ENCODE data around the gene CD22.

DNA sequence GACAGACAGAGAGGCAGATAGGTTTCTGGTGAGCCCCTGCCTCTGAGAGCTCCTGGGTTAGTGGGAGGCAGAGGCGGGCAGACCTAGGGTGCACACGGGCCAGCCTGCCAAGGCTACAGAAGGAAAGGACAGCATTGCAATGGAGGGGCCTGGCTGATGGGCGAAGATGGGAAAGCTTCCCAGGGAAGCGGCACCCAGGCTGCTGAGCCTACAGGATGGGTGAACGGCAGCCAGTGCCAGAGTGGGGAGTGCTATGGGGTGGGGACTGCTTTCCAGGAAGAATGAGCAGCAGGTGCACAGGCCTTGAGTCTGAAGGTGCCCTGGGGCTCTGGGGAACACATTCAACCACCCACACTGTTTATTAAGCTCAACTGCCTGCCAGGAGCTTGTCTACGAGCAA, 37.7 kb upstream of the CD22 start:
- no peak for TF ChIP-seq NFIC (IDR thresholded peaks at IDR 0.05; ENCODE audit: low read depth, low read length)
- TF ChIP-seq POLR2A (IDR thresholded peaks at IDR 0.05; ENCODE audit: low read depth, low read length), result no peak
- TF ChIP-seq HDGF (IDR thresholded peaks at IDR 0.05), result no peak
- TF ChIP-seq, protein P1, sequence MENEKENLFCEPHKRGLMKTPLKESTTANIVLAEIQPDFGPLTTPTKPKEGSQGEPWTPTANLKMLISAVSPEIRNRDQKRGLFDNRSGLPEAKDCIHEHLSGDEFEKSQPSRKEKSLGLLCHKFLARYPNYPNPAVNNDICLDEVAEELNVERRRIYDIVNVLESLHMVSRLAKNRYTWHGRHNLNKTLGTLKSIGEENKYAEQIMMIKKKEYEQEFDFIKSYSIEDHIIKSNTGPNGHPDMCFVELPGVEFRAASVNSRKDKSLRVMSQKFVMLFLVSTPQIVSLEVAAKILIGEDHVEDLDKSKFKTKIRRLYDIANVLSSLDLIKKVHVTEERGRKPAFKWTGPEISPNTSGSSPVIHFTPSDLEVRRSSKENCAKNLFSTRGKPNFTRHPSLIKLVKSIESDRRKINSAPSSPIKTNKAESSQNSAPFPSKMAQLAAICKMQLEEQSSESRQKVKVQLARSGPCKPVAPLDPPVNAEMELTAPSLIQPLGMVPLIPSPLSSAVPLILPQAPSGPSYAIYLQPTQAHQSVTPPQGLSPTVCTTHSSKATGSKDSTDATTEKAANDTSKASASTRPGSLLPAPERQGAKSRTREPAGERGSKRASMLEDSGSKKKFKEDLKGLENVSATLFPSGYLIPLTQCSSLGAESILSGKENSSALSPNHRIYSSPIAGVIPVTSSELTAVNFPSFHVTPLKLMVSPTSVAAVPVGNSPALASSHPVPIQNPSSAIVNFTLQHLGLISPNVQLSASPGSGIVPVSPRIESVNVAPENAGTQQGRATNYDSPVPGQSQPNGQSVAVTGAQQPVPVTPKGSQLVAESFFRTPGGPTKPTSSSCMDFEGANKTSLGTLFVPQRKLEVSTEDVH (IDR thresholded peaks at IDR 0.05; ENCODE audit: low read depth, partially characterized antibody), result no peak
- TF ChIP-seq CTCF (IDR thresholded peaks at IDR 0.05 in 2 of 3, conservative IDR thresholded peaks at IDR 0.05 in 1 of 3; ENCODE audit: control insufficient read depth in 2 of 3, extremely low read depth in 1 of 3, insufficient read depth in 1 of 3, low read depth in 3 of 3, low read length in 3 of 3), result no peak
- TF ChIP-seq BCL11A (IDR thresholded peaks at IDR 0.05; ENCODE audit: low read depth, low read length), result no peak
- TF ChIP-seq, protein P2, sequence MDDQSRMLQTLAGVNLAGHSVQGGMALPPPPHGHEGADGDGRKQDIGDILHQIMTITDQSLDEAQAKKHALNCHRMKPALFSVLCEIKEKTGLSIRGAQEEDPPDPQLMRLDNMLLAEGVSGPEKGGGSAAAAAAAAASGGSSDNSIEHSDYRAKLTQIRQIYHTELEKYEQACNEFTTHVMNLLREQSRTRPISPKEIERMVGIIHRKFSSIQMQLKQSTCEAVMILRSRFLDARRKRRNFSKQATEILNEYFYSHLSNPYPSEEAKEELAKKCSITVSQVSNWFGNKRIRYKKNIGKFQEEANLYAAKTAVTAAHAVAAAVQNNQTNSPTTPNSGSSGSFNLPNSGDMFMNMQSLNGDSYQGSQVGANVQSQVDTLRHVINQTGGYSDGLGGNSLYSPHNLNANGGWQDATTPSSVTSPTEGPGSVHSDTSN (IDR thresholded peaks at IDR 0.05; ENCODE audit: insufficient replicate concordance, low read depth, low read length), result no peak
- TF ChIP-seq CBFB (IDR thresholded peaks at IDR 0.05; ENCODE audit: low read depth), result no peak
- TF ChIP-seq, protein P3, sequence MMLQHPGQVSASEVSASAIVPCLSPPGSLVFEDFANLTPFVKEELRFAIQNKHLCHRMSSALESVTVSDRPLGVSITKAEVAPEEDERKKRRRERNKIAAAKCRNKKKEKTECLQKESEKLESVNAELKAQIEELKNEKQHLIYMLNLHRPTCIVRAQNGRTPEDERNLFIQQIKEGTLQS (IDR thresholded peaks at IDR 0.05; ENCODE audit: borderline replicate concordance, extremely low read depth, low read depth, low read length), result no peak
- TF ChIP-seq SP1 (IDR thresholded peaks at IDR 0.05; ENCODE audit: low read depth, low read length), result no peak
- TF ChIP-seq CEBPB (IDR thresholded peaks at IDR 0.05; ENCODE audit: borderline replicate concordance in 1 of 2, low read depth in 2 of 2, low read length in 2 of 2), result no peak
- no peak for TF ChIP-seq SRF (IDR thresholded peaks at IDR 0.05; ENCODE audit: low read depth in 2 of 2, low read length in 2 of 2)
- TF ChIP-seq, protein P4, sequence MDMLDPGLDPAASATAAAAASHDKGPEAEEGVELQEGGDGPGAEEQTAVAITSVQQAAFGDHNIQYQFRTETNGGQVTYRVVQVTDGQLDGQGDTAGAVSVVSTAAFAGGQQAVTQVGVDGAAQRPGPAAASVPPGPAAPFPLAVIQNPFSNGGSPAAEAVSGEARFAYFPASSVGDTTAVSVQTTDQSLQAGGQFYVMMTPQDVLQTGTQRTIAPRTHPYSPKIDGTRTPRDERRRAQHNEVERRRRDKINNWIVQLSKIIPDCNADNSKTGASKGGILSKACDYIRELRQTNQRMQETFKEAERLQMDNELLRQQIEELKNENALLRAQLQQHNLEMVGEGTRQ (IDR thresholded peaks at IDR 0.05; ENCODE audit: borderline replicate concordance, low read depth, low read length), result no peak
